22Rv1 (cell line): Measurements from ENCODE around the gene HCFC1R1.

ENCODE experiments used
- H3K27ac ChIP-seq: fragments of 450-650 bp; 2 replicates; pipeline ENCODE4 v1.5.1; 2017
- ZFX ChIP-seq: fragments of 450-650 bp; IDR thresholded peaks from 2 replicates; pipeline ENCODE4 v1.6.1; 2017; ENCODE audit warnings: antibody characterized with exemption, borderline replicate concordance
- TF ChIP-seq, protein P1 (sequence below): fragments of 450-650 bp; IDR thresholded peaks from 2 replicates; pipeline ENCODE4 v1.5.1; 2017; ENCODE audit warnings: mild to moderate bottlenecking

HCFC1R1 gene

DNA sequence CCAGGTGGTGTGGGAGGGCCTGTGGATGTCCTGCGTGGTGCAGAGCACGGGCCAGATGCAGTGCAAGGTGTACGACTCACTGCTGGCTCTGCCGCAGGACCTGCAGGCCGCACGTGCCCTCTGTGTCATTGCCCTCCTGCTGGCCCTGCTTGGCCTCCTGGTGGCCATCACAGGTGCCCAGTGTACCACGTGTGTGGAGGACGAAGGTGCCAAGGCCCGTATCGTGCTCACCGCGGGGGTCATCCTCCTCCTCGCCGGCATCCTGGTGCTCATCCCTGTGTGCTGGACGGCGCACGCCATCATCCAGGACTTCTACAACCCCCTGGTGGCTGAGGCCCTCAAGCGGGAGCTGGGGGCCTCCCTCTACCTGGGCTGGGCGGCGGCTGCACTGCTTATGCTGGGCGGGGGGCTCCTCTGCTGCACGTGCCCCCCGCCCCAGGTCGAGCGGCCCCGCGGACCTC lies 10.2 kb downstream of the HCFC1R1 start:
- TF ChIP-seq, protein P1, sequence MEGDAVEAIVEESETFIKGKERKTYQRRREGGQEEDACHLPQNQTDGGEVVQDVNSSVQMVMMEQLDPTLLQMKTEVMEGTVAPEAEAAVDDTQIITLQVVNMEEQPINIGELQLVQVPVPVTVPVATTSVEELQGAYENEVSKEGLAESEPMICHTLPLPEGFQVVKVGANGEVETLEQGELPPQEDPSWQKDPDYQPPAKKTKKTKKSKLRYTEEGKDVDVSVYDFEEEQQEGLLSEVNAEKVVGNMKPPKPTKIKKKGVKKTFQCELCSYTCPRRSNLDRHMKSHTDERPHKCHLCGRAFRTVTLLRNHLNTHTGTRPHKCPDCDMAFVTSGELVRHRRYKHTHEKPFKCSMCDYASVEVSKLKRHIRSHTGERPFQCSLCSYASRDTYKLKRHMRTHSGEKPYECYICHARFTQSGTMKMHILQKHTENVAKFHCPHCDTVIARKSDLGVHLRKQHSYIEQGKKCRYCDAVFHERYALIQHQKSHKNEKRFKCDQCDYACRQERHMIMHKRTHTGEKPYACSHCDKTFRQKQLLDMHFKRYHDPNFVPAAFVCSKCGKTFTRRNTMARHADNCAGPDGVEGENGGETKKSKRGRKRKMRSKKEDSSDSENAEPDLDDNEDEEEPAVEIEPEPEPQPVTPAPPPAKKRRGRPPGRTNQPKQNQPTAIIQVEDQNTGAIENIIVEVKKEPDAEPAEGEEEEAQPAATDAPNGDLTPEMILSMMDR: no peak
- no peak for TF ChIP-seq ZFX
- no peak overlapping the region for H3K27ac ChIP-seq

DNA sequence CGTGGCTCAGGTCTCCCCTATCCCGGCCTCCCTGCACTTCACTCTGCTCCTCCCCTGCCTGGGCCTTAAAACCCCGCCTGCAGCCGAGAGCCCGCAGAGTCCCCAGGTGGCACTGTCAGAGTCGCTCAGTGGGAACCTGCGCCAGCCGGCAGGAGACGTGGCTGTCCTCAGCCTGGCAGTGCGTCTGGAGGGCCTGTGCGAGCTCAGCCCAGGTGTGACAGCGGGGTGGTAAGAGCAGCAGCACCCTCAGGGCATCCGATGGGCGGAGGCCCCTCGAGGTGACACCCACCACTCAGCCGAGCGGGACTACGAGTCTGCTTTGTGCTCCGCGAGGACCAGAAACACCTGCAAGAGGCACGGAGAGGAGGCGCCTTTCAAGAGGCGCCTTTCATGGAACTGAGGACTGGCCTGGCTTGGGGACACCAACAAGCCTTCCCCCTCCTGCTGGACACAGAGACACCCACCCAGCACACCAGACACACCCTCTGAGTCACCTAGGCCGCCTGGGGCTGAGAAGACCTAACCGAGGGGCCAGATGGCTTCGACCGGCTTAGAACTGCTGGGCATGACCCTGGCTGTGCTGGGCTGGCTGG lies 10.8 kb downstream of the HCFC1R1 start, which contains the start of gene CLDN9:
CLDN9 (plus strand) TSS at position 96 of the 593 bp plus-strand sequence; CDS start at position 536, 440 bp downstream.
- TF ChIP-seq ZFX: no peak
- TF ChIP-seq, protein P1: no peak

DNA sequence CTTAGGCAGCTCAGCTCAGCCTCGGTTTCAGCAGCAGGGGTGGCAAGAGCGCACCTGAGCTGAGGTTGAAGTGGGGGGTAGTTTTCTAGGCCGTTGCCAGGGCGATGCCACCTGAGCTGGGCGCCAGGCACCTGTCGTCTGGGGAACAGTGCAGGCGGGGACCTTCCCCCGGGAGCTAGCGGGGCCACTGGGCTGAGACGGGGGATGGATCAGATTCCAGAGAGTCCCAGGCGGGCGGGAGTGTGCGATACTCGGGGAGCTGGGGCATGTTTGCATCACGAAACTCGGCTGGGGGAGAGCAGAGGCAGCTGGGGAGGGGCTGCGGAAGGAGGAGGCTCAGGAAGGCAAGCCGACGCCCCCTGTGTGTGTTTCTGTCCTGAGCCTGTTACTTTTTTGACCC lies 11.5 kb downstream of the HCFC1R1 start:
- no peak overlapping the region for H3K27ac ChIP-seq
- no peak for TF ChIP-seq ZFX
- TF ChIP-seq, protein P1: no peak

More for the DNA sequence above, 10.8 kb downstream of the HCFC1R1 start, which contains the start of gene CLDN9:
- H3K27ac ChIP-seq: no peak within 1 kb of the TSS

DNA sequence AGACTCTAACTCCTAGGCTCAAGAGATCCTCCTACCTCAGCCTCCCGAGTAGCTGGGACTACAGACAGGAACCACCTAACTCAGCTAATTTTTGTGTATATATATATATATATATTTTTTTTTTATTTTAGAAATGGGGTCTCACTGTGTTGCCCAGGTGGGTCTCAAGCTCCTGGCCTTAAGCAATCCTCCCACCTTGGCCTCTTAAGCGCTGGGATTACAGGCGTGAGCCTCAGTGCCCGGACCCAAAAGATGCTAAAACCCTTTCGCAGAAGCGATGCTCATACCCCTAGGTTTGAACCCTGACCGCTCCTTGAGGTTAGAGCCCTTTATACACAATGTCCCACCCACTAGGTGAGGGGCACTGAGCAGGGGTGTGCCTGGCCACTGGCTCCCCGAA lies 13.2 kb downstream of the HCFC1R1 start:
- TF ChIP-seq, protein P1: no peak
- TF ChIP-seq ZFX: no peak
- no peak overlapping the region for H3K27ac ChIP-seq

DNA sequence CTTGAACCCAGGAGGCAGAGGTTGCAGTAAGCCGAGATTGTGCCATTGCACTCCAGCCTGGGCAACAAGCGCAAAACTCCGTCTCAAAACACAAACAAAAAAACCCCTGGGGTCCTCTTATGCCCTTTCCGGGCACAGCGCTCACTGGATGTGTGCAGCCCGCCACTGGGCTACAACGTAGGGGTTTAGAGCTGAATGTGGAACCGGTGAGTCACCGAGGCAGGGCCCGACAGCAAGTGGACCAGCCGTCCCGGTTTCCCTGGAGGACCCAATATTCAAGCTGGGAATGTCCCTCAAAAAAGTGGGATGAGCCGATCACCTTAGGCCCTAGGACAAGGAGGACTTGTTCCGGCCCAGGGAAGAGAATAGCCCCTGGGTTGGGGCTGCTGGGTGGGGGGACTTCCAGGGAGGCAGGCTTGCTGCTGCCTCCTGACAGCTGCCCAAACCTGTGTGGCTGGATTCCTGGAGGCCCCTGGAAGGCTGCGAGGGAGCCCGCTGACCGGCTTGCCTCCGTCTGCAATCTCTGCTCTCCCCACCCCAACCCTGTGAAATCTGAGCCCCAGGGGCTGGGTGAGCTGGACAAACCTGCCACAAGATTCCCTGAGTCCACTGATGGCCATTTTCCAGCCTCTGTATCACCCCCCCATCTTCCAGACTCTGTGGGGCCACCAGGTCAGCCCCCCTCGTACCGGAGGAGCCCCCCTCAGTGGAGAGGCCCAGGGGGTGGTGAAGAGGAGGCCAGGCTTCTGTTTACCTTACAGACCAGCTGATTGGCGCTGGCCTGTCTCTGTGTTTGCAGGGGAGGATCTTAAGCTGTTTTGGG lies 14.0 kb downstream of the HCFC1R1 start:
- no peak for TF ChIP-seq ZFX
- TF ChIP-seq, protein P1: no peak
- no peak overlapping the region for H3K27ac ChIP-seq

DNA sequence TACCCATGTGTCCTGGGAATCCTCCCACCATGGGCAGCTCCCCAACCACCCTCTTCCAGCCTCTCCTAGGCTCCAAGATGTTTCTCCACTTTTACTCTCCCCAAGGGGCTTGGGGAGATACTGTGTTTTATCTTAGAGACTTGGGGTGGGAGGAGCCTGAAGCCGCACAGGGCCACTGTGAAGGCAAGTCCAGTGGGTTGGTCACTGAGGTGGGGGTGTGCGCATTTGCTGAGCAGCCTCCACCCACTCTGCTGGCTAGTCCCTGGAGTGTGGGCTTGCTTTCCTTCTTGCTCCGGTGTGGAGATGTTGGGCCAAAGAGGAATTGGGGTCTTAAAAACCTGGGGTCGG lies 15.1 kb downstream of the HCFC1R1 start:
- TF ChIP-seq, protein P1: no peak
- TF ChIP-seq ZFX: no peak

More for the DNA sequence above, 15.1 kb downstream of the HCFC1R1 start:
- H3K27ac ChIP-seq: no peak overlapping the region
